ENCODE measurements around the gene MBTPS1. TPM values are rescaled to one million over a fixed set of nuclear protein-coding genes. Genes with fewer than 3 reads are reported as not detected.

MBTPS1 gene
- total RNA-seq, 3 donors from 2014 or later (not counting 1 experiment from before 2014, with no cell fraction given): 85.2 to 124 (median 113) TPM

- Histone ChIP-seq H3K4me1 (ENCODE audit: control insufficient read depth, insufficient read depth, low read length) (peaks cover 4% of the 10 kb centered on the region), H3K9me3 (ENCODE audit: control insufficient read depth, insufficient read depth, low read length) (no peaks in the 10 kb centered on the region), H3K27me3 (ENCODE audit: control insufficient read depth, insufficient read depth, low read length) (no peaks in the 10 kb centered on the region), H3K4me3 (ENCODE audit: low read length) (no peak overlapping the region), H3K36me3 (ENCODE audit: control insufficient read depth, insufficient read depth, low read length) (peaks cover 78% of the 10 kb centered on the region), H3K27ac (ENCODE audit: low read length) (no peak overlapping the region)
- DNase-seq: no peak
- TF ChIP-seq, protein P1, sequence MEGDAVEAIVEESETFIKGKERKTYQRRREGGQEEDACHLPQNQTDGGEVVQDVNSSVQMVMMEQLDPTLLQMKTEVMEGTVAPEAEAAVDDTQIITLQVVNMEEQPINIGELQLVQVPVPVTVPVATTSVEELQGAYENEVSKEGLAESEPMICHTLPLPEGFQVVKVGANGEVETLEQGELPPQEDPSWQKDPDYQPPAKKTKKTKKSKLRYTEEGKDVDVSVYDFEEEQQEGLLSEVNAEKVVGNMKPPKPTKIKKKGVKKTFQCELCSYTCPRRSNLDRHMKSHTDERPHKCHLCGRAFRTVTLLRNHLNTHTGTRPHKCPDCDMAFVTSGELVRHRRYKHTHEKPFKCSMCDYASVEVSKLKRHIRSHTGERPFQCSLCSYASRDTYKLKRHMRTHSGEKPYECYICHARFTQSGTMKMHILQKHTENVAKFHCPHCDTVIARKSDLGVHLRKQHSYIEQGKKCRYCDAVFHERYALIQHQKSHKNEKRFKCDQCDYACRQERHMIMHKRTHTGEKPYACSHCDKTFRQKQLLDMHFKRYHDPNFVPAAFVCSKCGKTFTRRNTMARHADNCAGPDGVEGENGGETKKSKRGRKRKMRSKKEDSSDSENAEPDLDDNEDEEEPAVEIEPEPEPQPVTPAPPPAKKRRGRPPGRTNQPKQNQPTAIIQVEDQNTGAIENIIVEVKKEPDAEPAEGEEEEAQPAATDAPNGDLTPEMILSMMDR (IDR thresholded peaks at IDR 0.05): no peak
- WGBS (ENCODE audit: insufficient coverage): 96% methylated on average over 5 of the region's 8 CpGs
- H3K4me1 Mint-ChIP-seq: peaks cover under 1 to 3% of the 10 kb centered on the region in 2 donors
- H3K9me3 Mint-ChIP-seq: no peaks in the 10 kb centered on the region
- no peak overlapping the region for H3K4me3 Mint-ChIP-seq
- H3K27me3 Mint-ChIP-seq (ENCODE audit: low read depth in 2 of 2): no peaks in the 10 kb centered on the region
- H3K36me3 Mint-ChIP-seq: peaks cover 31% of the 10 kb centered on the region
- intact Hi-C loops (cut with micrococcal nuclease): no loop called here
- H3K27ac Mint-ChIP-seq: no peak overlapping the region
- ATAC-seq: no peak
These were observed 45.6 kb downstream of the MBTPS1 start for GRCh38 chr16:84071121-84071520.

DNA sequence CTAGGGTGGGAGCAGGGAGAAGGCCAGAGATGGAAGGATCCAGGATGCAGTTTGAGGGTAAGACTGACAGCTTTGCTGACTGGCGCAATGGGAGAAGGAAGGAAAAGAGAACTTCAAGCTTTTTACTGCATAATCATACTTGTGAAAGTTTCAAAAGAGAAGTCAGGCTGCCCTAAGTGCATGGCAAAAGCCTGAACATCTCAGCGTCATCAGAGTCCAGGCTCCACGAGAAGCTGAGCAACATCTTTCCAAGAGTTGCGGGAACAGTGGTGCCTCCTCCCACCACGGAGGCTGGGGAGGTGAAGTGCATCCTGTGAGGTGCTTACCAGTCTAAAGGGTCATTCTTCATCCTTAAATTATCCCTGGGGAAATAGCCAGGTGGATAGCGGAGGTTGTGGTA lies 47.2 kb downstream of the MBTPS1 start:
- 92% methylated on average over 6 of the region's 6 CpGs for WGBS (ENCODE audit: insufficient coverage)
- H3K9me3 ChIP-seq (ENCODE audit: control insufficient read depth, insufficient read depth, low read length): no peaks in the 10 kb centered on the region
- H3K4me1 Mint-ChIP-seq: peaks cover 0 to 3% of the 10 kb centered on the region in 2 donors
- no peaks in the 10 kb centered on the region for H3K27me3 Mint-ChIP-seq (ENCODE audit: low read depth in 2 of 2)
- H3K4me1 ChIP-seq (ENCODE audit: control insufficient read depth, insufficient read depth, low read length): peaks cover 4% of the 10 kb centered on the region
- intact Hi-C loops (cut with micrococcal nuclease): no loop called here
- no peaks in the 10 kb centered on the region for H3K27me3 ChIP-seq (ENCODE audit: control insufficient read depth, insufficient read depth, low read length)
- H3K4me3 ChIP-seq (ENCODE audit: low read length): no peak overlapping the region
- peaks cover 23% of the 10 kb centered on the region for H3K36me3 Mint-ChIP-seq
- DNase-seq (no peak), ATAC-seq (peak in 1 of 3 donors; percentile 39)
- peaks cover 78% of the 10 kb centered on the region for H3K36me3 ChIP-seq (ENCODE audit: control insufficient read depth, insufficient read depth, low read length)
- no peak overlapping the region for H3K4me3 Mint-ChIP-seq
- peak overlapping the region in 1 of 2 donors; percentile 37 for H3K27ac Mint-ChIP-seq
- TF ChIP-seq, protein P1 (IDR thresholded peaks at IDR 0.05): no peak
- no peak overlapping the region for H3K27ac ChIP-seq (ENCODE audit: low read length)
- H3K9me3 Mint-ChIP-seq: no peaks in the 10 kb centered on the region

DNA sequence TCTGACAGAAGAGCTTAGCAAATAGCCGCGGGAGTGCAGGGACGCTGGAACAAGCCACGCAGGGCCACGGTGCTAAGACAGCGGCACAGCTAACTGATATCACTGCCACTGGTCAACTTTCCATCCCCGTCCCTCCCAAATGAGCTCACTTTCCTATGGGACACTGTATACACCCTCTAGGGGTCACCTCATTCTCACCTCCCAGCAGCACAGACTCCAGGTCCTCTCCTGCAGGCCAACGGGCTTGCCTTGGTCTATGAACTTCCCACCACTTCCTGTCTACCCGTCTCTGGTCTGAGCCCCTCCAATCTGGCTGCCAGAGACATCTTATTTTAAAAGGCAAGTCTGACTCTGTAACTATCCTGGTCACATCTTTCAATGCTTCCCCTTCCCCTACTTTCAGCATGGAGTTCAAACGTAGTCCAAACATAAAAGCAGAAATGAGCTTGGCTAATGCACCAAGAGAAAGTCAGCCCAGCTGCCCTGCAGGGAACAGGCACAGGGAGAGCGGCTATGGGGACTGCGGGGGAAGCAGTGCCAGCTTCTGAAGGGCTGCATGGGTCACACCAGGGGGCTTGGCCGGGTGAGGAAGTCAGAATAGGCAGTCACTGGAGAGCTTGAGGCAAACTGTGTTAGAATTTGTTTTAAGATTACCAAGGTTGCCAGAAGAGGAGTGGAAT lies 47.8 kb downstream of the MBTPS1 start:
- no peaks in the 10 kb centered on the region for H3K9me3 ChIP-seq (ENCODE audit: control insufficient read depth, insufficient read depth, low read length)
- peaks cover 0 to 3% of the 10 kb centered on the region in 2 donors for H3K4me1 Mint-ChIP-seq
- DNase-seq (no peak), ATAC-seq (no peak)
- TF ChIP-seq, protein P1 (IDR thresholded peaks at IDR 0.05): no peak
- H3K4me3 Mint-ChIP-seq: no peak overlapping the region
- H3K36me3 Mint-ChIP-seq: peaks cover 23% of the 10 kb centered on the region
- H3K27ac ChIP-seq (ENCODE audit: low read length): no peak overlapping the region
- H3K27me3 Mint-ChIP-seq (ENCODE audit: low read depth in 2 of 2): no peaks in the 10 kb centered on the region
- intact Hi-C loops (cut with micrococcal nuclease): no loop called here
- peaks cover 79% of the 10 kb centered on the region for H3K36me3 ChIP-seq (ENCODE audit: control insufficient read depth, insufficient read depth, low read length)
- WGBS (ENCODE audit: insufficient coverage): 85% methylated on average over 13 of the region's 13 CpGs
- H3K4me3 ChIP-seq (ENCODE audit: low read length): no peak overlapping the region
- H3K27me3 ChIP-seq (ENCODE audit: control insufficient read depth, insufficient read depth, low read length): no peaks in the 10 kb centered on the region
- H3K4me1 ChIP-seq (ENCODE audit: control insufficient read depth, insufficient read depth, low read length): peaks cover 4% of the 10 kb centered on the region
- H3K9me3 Mint-ChIP-seq: no peaks in the 10 kb centered on the region
- H3K27ac Mint-ChIP-seq: peak overlapping the region in 1 of 2 donors; percentile 37

DNA sequence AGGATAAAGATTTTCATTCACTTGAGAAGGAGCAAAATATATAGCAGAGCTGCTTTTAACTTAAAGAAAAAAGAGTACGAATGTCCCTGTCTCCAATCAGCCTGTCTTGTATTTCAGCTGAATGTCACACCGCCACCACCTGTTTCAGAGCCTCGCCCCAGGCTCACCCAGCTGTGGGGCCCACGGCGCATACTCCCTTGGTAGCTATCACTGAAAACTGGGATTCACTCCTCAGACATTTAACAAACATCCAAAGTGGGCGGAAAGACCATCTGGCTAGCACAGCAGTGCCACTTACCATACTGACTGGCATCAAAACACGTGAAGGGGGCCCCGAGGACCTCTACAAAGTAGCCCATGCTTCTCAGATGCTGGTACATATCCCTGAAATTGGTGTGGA lies 48.7 kb downstream of the MBTPS1 start:
- ATAC-seq: no peak
- H3K27me3 Mint-ChIP-seq (ENCODE audit: low read depth in 2 of 2): no peaks in the 10 kb centered on the region

More for the DNA sequence above, 48.7 kb downstream of the MBTPS1 start:
- Mint-ChIP-seq H3K9me3 (no peaks in the 10 kb centered on the region), H3K4me1 (peaks cover 0 to 3% of the 10 kb centered on the region in 2 donors), H3K4me3 (no peak overlapping the region), H3K36me3 (peaks cover 23% of the 10 kb centered on the region), H3K27ac (no peak overlapping the region)
- peaks cover 4% of the 10 kb centered on the region for H3K4me1 ChIP-seq (ENCODE audit: control insufficient read depth, insufficient read depth, low read length)
- intact Hi-C loops (cut with micrococcal nuclease): no loop called here
- no peak overlapping the region for H3K27ac ChIP-seq (ENCODE audit: low read length)
- no peaks in the 10 kb centered on the region for H3K27me3 ChIP-seq (ENCODE audit: control insufficient read depth, insufficient read depth, low read length)
- DNase-seq: no peak
- TF ChIP-seq, protein P1 (IDR thresholded peaks at IDR 0.05): no peak
- WGBS (ENCODE audit: insufficient coverage): over 99% methylated on average over 8 of the region's 8 CpGs
- no peaks in the 10 kb centered on the region for H3K9me3 ChIP-seq (ENCODE audit: control insufficient read depth, insufficient read depth, low read length)
- H3K4me3 ChIP-seq (ENCODE audit: low read length): no peak overlapping the region
- H3K36me3 ChIP-seq (ENCODE audit: control insufficient read depth, insufficient read depth, low read length): peaks cover 83% of the 10 kb centered on the region

Measured in natural killer cell (primary cell).